Upper lobe of left lung (tissue), 4 donors: ENCODE results near the gene IFT27.

Experiments used
- CTCF ChIP-seq, 6 experiments: fragments of 450-650 bp in 4 of 6; fragments of 200-600 bp in 2 of 6; sonication (generic) in 2 of 6; IDR thresholded peaks; one replicate each; pipeline ENCODE4 v1.5.1; 2016 to 2019; ENCODE audit warnings: antibody characterized with exemption in 6 of 6
- EP300 ChIP-seq, 4 donors: sonication (generic); formaldehyde crosslinking; IDR thresholded peaks; one replicate each; pipeline ENCODE4 v1.5.1; 2017; ENCODE audit warnings: antibody characterized with exemption in 4 of 4, control low read depth in 2 of 4

DNA sequence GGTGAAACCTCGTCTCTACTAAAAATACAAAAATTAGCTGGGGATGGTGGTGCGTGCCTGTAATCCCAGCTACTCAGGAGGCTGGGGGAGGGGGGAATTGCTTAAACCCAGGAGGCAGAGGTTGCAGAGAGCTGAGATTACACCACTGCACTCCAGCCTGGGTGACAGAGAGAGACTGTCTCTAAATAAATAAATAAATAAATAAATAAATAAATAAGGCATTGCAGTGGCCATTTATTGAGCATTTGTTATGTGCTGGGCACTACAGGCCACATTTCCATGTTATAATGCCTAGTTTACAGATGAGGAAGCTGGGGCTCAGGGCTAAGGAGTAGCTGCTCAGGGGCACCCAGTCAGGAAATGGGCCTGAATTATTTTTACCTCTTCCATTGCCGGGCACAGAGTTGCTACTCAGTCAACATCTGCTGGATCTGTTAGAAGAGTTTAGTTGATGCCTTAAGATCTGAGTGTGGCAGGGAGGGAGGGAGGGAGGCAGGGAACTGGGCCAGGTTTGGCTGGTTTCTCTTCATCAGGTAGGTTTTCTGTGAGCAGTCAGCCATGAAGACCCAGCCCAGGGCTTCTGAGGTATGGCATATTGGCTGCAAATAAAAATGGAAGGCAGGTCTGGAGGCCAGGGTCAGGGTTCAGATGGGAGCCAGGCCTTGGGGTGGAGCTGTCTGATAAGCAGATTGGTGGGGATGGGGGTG is 35.3 kb upstream of the IFT27 start:
- TF ChIP-seq CTCF (IDR thresholded peaks at IDR 0.05) (no peak), EP300 (IDR thresholded peaks at IDR 0.05) (no peak)
